SU-DHL-6 (cell line): ENCODE measurements around the gene CAPN3.

Experiments
- H2AFZ ChIP-seq: fragments of 200-600 bp; sonication (generic); 2 replicates; pipeline ENCODE4 v1.6.1; 2014; ENCODE audit warnings: low read depth, mild to moderate bottlenecking, moderate library complexity, mixed read lengths, antibody characterized with exemption, low read length; ENCODE audit not compliant: severe bottlenecking
- H3F3A ChIP-seq: fragments of 200-600 bp; shearing (Covaris generic); 2 replicates; pipeline ENCODE4 v1.6.0; 2016; ENCODE audit warnings: antibody characterized with exemption, mild to moderate bottlenecking; ENCODE audit not compliant: insufficient read depth
- H3K27ac ChIP-seq: fragments of 200-600 bp; sonication (generic); 2 replicates; pipeline ENCODE4 v1.5.1; 2016; ENCODE audit warnings: low read depth, mild to moderate bottlenecking, low read length, moderate library complexity, mixed read lengths
- H3K27me3 ChIP-seq: fragments of 200-600 bp; sonication (generic), shearing (Covaris generic); 2 replicates; pipeline ENCODE4 v1.6.0; 2014; ENCODE audit warnings: mild to moderate bottlenecking, low read length
- H3K36me3 ChIP-seq: fragments of 200-600 bp; sonication (generic); 2 replicates; pipeline ENCODE4 v1.6.1; 2014; ENCODE audit warnings: mild to moderate bottlenecking, low read length, mixed read lengths
- H3K4me2 ChIP-seq: fragments of 300-600, 200-600 bp; shearing (Covaris generic), sonication (generic); 2 replicates; pipeline ENCODE4 v1.6.0; 2014; ENCODE audit warnings: low read length, low read depth, mild to moderate bottlenecking; ENCODE audit not compliant: poor library complexity, severe bottlenecking
- H3K4me3 ChIP-seq: fragments of 200-600 bp; sonication (generic); 2 replicates; pipeline ENCODE4 v1.5.1; 2014; ENCODE audit warnings: antibody characterized with exemption, low read length, mild to moderate bottlenecking, mixed read lengths; ENCODE audit not compliant: insufficient read depth, poor library complexity, severe bottlenecking
- H3K79me2 ChIP-seq: fragments of 200-600 bp; sonication (generic); 2 replicates; pipeline ENCODE4 v1.6.1; 2014; ENCODE audit warnings: mild to moderate bottlenecking, low read length, moderate library complexity; ENCODE audit not compliant: insufficient read depth
- H3K9ac ChIP-seq: fragments of 200-600 bp; sonication (generic); 2 replicates; pipeline ENCODE4 v1.7.0; 2014; ENCODE audit warnings: mild to moderate bottlenecking, low read length
- H3K9me2 ChIP-seq: fragments of 200-600 bp; sonication (generic); replicated peaks from 2 replicates; pipeline ENCODE4 v1.6.1; 2014; ENCODE audit warnings: low read length; ENCODE audit not compliant: insufficient read depth
- H3K9me3 ChIP-seq: fragments of 200-600 bp; sonication (generic); 2 replicates; pipeline ENCODE4 v1.6.1; 2014; ENCODE audit warnings: low read length, mixed read lengths; ENCODE audit not compliant: insufficient read depth
- H4K20me1 ChIP-seq: fragments of 200-600 bp; sonication (generic); 2 replicates; pipeline ENCODE4 v1.6.1; 2014; ENCODE audit warnings: low read depth, mild to moderate bottlenecking, antibody characterized with exemption, low read length, moderate library complexity, mixed read lengths
- EZH2phosphoT487 ChIP-seq: fragments of 200-600 bp; sonication (generic), shearing (Covaris generic); conservative IDR thresholded peaks from 2 replicates; pipeline ENCODE4 v1.6.1; 2018; ENCODE audit warnings: mild to moderate bottlenecking, antibody characterized with exemption, low read length, moderate library complexity, mixed read lengths
- TF ChIP-seq, protein P1 (sequence below): fragments of 200-600 bp; sonication (generic); IDR thresholded peaks from one replicate; pipeline ENCODE4 v1.5.1; 2017; ENCODE audit warnings: antibody characterized with exemption, mild to moderate bottlenecking, low read length, moderate library complexity; ENCODE audit not compliant: insufficient read depth, poor library complexity, severe bottlenecking

CAPN3 gene

DNA sequence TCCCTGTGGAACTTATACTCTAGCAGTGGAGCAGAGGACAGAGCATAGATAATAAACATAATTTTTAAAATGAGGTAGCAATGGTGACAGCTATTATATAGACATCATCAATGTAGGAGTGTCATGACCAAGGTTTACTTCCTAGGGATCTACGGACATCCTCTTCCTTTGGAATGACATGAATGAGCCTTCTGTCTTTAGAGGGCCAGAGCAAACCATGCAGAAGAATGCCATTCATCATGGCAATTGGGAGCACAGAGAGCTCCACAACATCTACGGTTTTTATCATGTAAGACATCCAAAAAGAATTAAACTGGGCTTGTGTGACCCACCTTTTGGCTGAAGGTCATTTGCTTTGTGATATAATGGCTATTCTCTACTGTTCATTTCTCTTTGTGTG, 30.1 kb upstream of the CAPN3 start:
- TF ChIP-seq EZH2phosphoT487 = no peak
- TF ChIP-seq, protein P1, sequence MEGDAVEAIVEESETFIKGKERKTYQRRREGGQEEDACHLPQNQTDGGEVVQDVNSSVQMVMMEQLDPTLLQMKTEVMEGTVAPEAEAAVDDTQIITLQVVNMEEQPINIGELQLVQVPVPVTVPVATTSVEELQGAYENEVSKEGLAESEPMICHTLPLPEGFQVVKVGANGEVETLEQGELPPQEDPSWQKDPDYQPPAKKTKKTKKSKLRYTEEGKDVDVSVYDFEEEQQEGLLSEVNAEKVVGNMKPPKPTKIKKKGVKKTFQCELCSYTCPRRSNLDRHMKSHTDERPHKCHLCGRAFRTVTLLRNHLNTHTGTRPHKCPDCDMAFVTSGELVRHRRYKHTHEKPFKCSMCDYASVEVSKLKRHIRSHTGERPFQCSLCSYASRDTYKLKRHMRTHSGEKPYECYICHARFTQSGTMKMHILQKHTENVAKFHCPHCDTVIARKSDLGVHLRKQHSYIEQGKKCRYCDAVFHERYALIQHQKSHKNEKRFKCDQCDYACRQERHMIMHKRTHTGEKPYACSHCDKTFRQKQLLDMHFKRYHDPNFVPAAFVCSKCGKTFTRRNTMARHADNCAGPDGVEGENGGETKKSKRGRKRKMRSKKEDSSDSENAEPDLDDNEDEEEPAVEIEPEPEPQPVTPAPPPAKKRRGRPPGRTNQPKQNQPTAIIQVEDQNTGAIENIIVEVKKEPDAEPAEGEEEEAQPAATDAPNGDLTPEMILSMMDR = no peak
- Histone ChIP-seq H3F3A (no peaks in the 10 kb centered on the region), H4K20me1 (no peaks in the 10 kb centered on the region), H3K36me3 (no peaks in the 10 kb centered on the region), H3K27me3 (no peaks in the 10 kb centered on the region), H3K9me2 (no peaks in the 10 kb centered on the region), H3K27ac (no peak overlapping the region), H3K9ac (no peak overlapping the region), H3K4me2 (no peak overlapping the region), H2AFZ (no peak overlapping the region), H3K9me3 (no peaks in the 10 kb centered on the region), H3K79me2 (no peaks in the 10 kb centered on the region), H3K4me3 (no peak overlapping the region)

DNA sequence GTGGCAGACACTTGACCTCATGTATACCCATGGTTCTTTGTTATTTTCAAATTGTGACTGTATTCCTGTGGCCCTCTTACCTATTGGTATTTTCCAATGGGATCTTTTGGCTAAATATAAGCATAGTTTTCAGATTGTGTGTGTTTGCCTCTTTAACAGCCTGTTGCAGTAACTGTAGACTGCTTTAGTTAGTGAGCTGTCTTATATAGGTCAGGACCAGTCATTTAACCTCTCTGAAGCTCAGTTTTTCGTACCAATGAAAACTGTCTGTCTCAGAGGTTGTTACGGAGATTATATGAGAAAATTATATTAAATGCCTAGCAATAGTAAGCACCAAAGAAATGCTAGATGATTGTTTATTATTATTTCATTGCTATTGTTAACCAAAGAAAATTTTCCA, 29.3 kb upstream of the CAPN3 start:
- H3K27ac ChIP-seq = no peak overlapping the region
- H3K9ac ChIP-seq = no peak overlapping the region
- H2AFZ ChIP-seq = no peak overlapping the region
- H3K4me3 ChIP-seq = no peak overlapping the region
- no peaks in the 10 kb centered on the region for H4K20me1 ChIP-seq
- H3K79me2 ChIP-seq = no peaks in the 10 kb centered on the region
- no peak for TF ChIP-seq EZH2phosphoT487
- TF ChIP-seq, protein P1 = no peak
- H3K9me2 ChIP-seq = no peaks in the 10 kb centered on the region
- no peaks in the 10 kb centered on the region for H3K9me3 ChIP-seq
- H3K36me3 ChIP-seq = no peaks in the 10 kb centered on the region
- no peaks in the 10 kb centered on the region for H3K27me3 ChIP-seq
- no peaks in the 10 kb centered on the region for H3F3A ChIP-seq
- H3K4me2 ChIP-seq = no peak overlapping the region

DNA sequence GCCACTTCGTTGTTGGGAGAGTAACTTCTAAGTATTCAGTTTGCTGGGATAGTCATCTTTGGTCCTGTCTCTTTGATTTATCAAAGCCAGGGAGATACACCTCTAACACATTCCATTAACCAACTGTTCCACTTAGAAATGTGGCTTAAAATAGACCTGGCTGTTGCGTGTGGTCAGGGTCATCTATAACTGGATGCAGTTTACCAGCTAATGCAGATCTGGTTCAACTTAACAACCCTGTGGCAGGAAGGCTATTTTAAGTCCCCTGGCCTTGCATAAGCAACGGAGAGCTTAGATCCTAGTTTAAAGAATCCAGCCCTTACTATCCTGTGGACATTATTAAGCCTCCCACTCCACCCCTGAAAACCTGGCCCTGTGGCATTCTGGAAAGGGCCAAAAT, 28.1 kb upstream of the CAPN3 start:
- Histone ChIP-seq H3K27me3 (no peaks in the 10 kb centered on the region), H4K20me1 (no peaks in the 10 kb centered on the region), H3K36me3 (no peaks in the 10 kb centered on the region), H3K4me2 (no peak overlapping the region), H3K27ac (no peak overlapping the region), H3K9me2 (no peaks in the 10 kb centered on the region), H3K9ac (no peak overlapping the region), H3K4me3 (no peak overlapping the region), H3F3A (no peaks in the 10 kb centered on the region), H3K79me2 (no peaks in the 10 kb centered on the region), H3K9me3 (no peaks in the 10 kb centered on the region), H2AFZ (no peak overlapping the region)
- TF ChIP-seq EZH2phosphoT487 = no peak
- TF ChIP-seq, protein P1 = no peak
